Karpas-422 (cell line): ENCODE data around the gene STMN1. TPM values are rescaled to one million over a fixed set of nuclear protein-coding genes. Genes with fewer than 3 reads are reported as not detected.

ENCODE experiments used
- DNase-seq: peaks from one replicate; pipeline ENCODE4 v3.0.0-alpha.2; 2015
- H2AFZ ChIP-seq: fragments of 200-600 bp; sonication (generic); 2 replicates; pipeline ENCODE4 v1.6.1; 2014; ENCODE audit warnings: antibody characterized with exemption, low read length, mixed read lengths
- H3K27ac ChIP-seq: fragments of 200-600 bp; sonication (generic); 2 replicates; pipeline ENCODE4 v1.5.1; 2014; ENCODE audit warnings: mild to moderate bottlenecking, low read length, moderate library complexity
- H3K27me3 ChIP-seq: fragments of 200-600 bp; sonication (generic); 2 replicates; pipeline ENCODE4 v1.6.1; 2014; ENCODE audit warnings: low read length, mixed read lengths
- H3K36me3 ChIP-seq: fragments of 200-600 bp; sonication (generic); 2 replicates; pipeline ENCODE4 v1.6.1; 2014; ENCODE audit warnings: low read length, mixed read lengths; ENCODE audit not compliant: insufficient read depth
- H3K4me1 ChIP-seq: fragments of 200-600 bp; sonication (generic); 2 replicates; pipeline ENCODE4 v1.6.1; 2014; ENCODE audit warnings: mild to moderate bottlenecking, low read length, mixed read lengths
- H3K4me2 ChIP-seq: fragments of 200-600 bp; sonication (generic); 2 replicates; pipeline ENCODE4 v1.6.1; 2014; ENCODE audit warnings: low read length, low read depth, mild to moderate bottlenecking; ENCODE audit not compliant: poor library complexity, severe bottlenecking
- H3K4me3 ChIP-seq: fragments of 200-600 bp; sonication (generic); 2 replicates; pipeline ENCODE4 v1.5.1; 2014; ENCODE audit warnings: mild to moderate bottlenecking, antibody characterized with exemption, low read length, mixed read lengths
- H3K79me2 ChIP-seq: fragments of 200-600 bp; sonication (generic); 2 replicates; pipeline ENCODE4 v1.6.1; 2014; ENCODE audit warnings: mild to moderate bottlenecking, low read length, mixed read lengths
- H3K9ac ChIP-seq: fragments of 200-600 bp; sonication (generic); 2 replicates; pipeline ENCODE4 v1.6.0; 2014; ENCODE audit warnings: low read length
- H3K9me2 ChIP-seq: fragments of 200-600 bp; sonication (generic), shearing (Covaris generic); replicated peaks from 2 replicates; pipeline ENCODE4 v1.6.0; 2014; ENCODE audit warnings: mild to moderate bottlenecking, low read length, moderate library complexity; ENCODE audit not compliant: insufficient read depth
- H3K9me3 ChIP-seq: fragments of 300-700, 200-600 bp; sonication (generic); 2 replicates; pipeline ENCODE4 v1.6.1; 2014; ENCODE audit warnings: low read length, mixed read lengths
- H4K20me1 ChIP-seq: fragments of 200-600 bp; sonication (generic); 2 replicates; pipeline ENCODE4 v1.6.1; 2014; ENCODE audit warnings: mild to moderate bottlenecking, antibody characterized with exemption, low read length, low read depth; ENCODE audit not compliant: insufficient read depth
- total RNA-seq: library from RNA; depleted of rRNA; stranded (reverse); fragments of >200 nt; shearing (Covaris generic); gene quantifications from 2 replicates; pipeline ENCODE4 v1.2.3, GENCODE V29; 2014; ENCODE audit warnings: low replicate concordance

Gene STMN1
- total RNA-seq, 1 experiment from 2014 or later: 173 TPM

- Histone ChIP-seq H2AFZ (no peak overlapping the region), H3K9me2 (no peaks in the 10 kb centered on the region), H3K4me3 (no peak overlapping the region), H3K27me3 (no peaks in the 10 kb centered on the region), H3K9ac (no peak overlapping the region), H3K4me2 (no peak overlapping the region), H3K79me2 (0 out of 2 replicates have a peak, but pooled peaks cover under 1% of the 10 kb centered on the region), H4K20me1 (no peaks in the 10 kb centered on the region), H3K9me3 (no peaks in the 10 kb centered on the region), H3K4me1 (0 out of 2 replicates have a peak, but pooled peaks cover 5% of the 10 kb centered on the region), H3K27ac (no peak overlapping the region), H3K36me3 (peaks cover 20% of the 10 kb centered on the region)
- peak; percentile 96 for DNase-seq
These were observed 10.7 kb downstream of the STMN1 start for GRCh38 chr1:25895365-25895990.

DNA sequence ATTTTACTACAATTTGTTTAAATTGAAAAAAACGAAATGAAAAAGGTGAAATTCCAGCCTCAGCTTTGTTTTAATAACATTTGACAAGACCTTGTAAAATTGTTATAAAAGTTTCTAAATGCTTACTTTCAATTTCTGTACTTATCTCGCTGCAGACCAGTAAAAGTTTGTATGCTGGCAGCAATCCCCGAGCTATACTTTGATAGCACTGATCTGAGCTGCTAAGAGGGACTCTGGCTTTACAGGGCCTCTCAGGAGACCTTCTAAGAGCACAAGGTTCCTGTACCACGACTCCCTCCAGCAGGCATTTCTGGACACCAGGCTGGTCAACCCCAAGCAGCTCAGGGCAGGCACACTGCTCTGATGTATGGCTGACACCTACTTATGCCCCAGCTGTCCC, 13.1 kb downstream of the STMN1 start:
- no peaks in the 10 kb centered on the region for H4K20me1 ChIP-seq

GRCh38 chr1:25891606-25892005, 14.6 kb downstream of the STMN1 start:
- no peaks in the 10 kb centered on the region for H3K9me2 ChIP-seq
- DNase-seq: no peak
- no peaks in the 10 kb centered on the region for H3K27me3 ChIP-seq
- no peaks in the 10 kb centered on the region for H3K9me3 ChIP-seq
- no peaks in the 10 kb centered on the region for H4K20me1 ChIP-seq
- no peak overlapping the region for H3K27ac ChIP-seq
- no peak overlapping the region for H3K9ac ChIP-seq
- H3K79me2 ChIP-seq: no peaks in the 10 kb centered on the region
- no peak overlapping the region for H2AFZ ChIP-seq
- H3K4me3 ChIP-seq: no peak overlapping the region
- no peak overlapping the region for H3K4me2 ChIP-seq
- H3K4me1 ChIP-seq: 0 out of 2 replicates have a peak, but pooled peaks cover 5% of the 10 kb centered on the region
- H3K36me3 ChIP-seq: 0 out of 2 replicates have a peak, but pooled peaks cover 3% of the 10 kb centered on the region

More for the DNA sequence above, 13.1 kb downstream of the STMN1 start:
- no peak for DNase-seq
- no peaks in the 10 kb centered on the region for H3K9me3 ChIP-seq
- H3K4me1 ChIP-seq: 0 out of 2 replicates have a peak, but pooled peaks cover 5% of the 10 kb centered on the region
- H3K79me2 ChIP-seq: no peaks in the 10 kb centered on the region
- no peaks in the 10 kb centered on the region for H3K9me2 ChIP-seq
- no peak overlapping the region for H3K4me3 ChIP-seq
- no peaks in the 10 kb centered on the region for H3K27me3 ChIP-seq
- H3K36me3 ChIP-seq: 0 out of 2 replicates have a peak, but pooled peaks cover 3% of the 10 kb centered on the region
- H3K4me2 ChIP-seq: no peak overlapping the region
- H2AFZ ChIP-seq: no peak overlapping the region
- no peak overlapping the region for H3K9ac ChIP-seq
- no peak overlapping the region for H3K27ac ChIP-seq

DNA sequence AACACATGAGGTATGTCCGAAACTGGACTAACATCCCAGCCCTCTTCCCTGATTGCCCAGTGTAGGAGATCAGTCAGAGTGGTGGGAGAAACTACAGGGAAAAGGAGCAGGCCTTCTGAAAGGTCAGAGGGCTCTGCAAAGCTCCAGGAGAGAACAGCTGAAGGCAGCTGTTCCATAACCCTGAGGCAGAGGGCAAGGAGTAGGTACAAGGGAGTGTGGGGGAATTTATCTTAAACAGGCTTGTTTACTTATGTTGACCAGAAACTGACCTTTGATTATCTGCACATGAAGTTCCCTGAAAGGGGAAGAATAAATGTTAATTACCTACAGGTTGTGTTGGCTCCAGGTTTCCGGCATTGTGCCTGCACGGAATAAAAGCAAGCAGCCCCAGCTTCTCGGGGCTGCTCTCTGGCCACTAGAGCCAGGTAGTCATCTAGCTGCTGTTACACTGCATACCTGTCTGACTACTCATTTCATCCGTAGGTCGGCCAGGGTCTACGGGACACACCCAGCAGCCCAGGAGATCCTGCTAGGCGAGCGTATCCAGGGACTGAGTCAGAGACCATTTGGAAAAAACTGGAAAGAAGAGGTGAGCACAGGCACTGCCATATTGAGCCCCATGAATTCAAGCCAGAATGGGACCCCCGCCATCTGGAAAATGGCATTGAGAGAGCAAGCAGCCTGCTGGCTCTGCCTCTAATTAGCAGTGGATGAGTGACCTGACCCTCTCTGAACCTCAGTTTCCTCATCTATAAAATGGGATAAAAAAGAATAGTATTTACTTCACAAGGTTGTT, 15.8 kb downstream of the STMN1 start:
- Histone ChIP-seq H3K27ac (no peak overlapping the region), H3K4me2 (no peak overlapping the region), H4K20me1 (no peaks in the 10 kb centered on the region), H3K9me2 (no peaks in the 10 kb centered on the region), H3K27me3 (no peaks in the 10 kb centered on the region), H3K4me3 (no peak overlapping the region), H3K9ac (no peak overlapping the region), H3K9me3 (no peaks in the 10 kb centered on the region), H2AFZ (no peak overlapping the region), H3K79me2 (no peaks in the 10 kb centered on the region), H3K4me1 (no peaks in the 10 kb centered on the region), H3K36me3 (0 out of 2 replicates have a peak, but pooled peaks cover 3% of the 10 kb centered on the region)
- DNase-seq: no peak

DNA sequence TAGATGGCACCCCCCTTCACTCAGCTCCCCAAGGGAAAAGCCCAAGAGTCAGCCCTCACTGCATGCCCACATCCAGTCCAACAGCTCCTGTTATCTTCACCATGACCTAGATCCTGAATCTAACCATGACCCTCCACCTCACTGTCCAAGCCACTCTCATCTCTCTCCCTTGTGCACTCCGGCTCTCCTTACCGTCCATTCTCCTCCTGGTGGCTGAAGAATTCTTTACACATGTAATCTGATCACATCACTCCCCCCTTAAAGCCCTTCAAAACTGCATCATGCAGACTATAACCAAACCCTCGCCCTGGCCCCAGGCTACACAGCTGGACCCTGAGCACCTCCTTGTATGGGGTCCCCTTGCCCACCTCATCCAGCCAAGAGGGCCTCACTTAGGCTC, 16.7 kb downstream of the STMN1 start:
- H3K9me2 ChIP-seq: no peaks in the 10 kb centered on the region
- H4K20me1 ChIP-seq: no peaks in the 10 kb centered on the region
- 0 out of 2 replicates have a peak, but pooled peaks cover 3% of the 10 kb centered on the region for H3K36me3 ChIP-seq
- no peak overlapping the region for H3K9ac ChIP-seq
- H2AFZ ChIP-seq: no peak overlapping the region
- H3K27me3 ChIP-seq: no peaks in the 10 kb centered on the region
- H3K4me2 ChIP-seq: no peak overlapping the region
- H3K79me2 ChIP-seq: no peaks in the 10 kb centered on the region
- DNase-seq: no peak
- no peak overlapping the region for H3K4me3 ChIP-seq
- H3K4me1 ChIP-seq: no peaks in the 10 kb centered on the region
- H3K27ac ChIP-seq: no peak overlapping the region
- no peaks in the 10 kb centered on the region for H3K9me3 ChIP-seq

DNA sequence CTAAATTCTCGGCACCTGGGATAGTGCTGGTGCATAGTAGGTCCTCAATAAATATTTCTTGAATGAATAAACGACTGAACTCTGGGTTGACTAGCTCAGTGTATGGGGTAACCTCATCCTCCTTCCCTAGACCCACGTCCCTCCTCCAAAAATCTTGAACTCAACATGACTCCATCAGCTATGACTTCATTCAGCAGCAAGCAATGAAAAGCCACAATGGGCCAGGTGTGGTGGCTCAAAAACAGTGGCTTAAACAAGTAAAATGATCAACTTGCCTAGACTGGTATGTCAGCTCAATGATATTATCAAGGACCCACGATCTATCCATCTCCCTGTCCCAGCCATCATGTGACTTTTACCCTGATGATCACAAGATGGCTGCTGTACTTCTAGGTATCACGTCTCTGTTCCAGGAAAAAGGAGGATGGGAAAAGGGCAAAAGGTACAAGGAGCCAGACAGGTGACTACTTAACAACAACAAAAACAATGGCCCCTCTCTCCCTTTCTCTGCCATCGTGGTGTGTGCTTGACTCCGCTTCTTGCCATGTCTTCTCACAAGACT, 17.7 kb downstream of the STMN1 start:
- Histone ChIP-seq H3K27me3 (no peaks in the 10 kb centered on the region), H3K27ac (no peak overlapping the region), H3K9me3 (no peaks in the 10 kb centered on the region), H3K9me2 (no peaks in the 10 kb centered on the region), H3K4me2 (no peak overlapping the region), H3K9ac (no peak overlapping the region), H3K4me3 (no peak overlapping the region), H3K36me3 (no peaks in the 10 kb centered on the region), H3K4me1 (no peaks in the 10 kb centered on the region), H3K79me2 (no peaks in the 10 kb centered on the region), H2AFZ (no peak overlapping the region), H4K20me1 (no peaks in the 10 kb centered on the region)
- no peak for DNase-seq

DNA sequence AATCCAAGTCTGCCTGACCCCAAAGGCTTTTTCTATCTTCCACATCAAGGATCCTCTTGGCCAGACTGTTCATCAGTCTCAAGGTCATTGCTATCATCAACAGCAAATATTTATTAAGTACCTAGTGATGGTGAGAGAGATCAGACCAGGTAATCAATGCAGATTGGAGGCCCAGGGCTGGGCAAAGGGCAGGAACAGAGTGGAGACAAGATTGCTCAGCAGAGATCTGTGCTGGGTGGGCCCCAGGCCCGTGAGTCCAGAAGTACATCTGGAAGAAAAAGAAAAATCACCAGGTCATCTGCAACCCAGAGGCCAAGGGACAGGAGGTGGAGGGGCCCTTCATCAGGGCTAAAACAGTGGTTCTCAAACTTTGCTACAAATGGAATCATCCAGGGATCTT, 20.6 kb downstream of the STMN1 start:
- Histone ChIP-seq H4K20me1 (no peaks in the 10 kb centered on the region), H3K4me2 (no peak overlapping the region), H3K4me3 (no peak overlapping the region), H3K9ac (no peak overlapping the region), H3K27ac (no peak overlapping the region), H2AFZ (no peak overlapping the region), H3K9me2 (no peaks in the 10 kb centered on the region), H3K36me3 (no peaks in the 10 kb centered on the region), H3K79me2 (no peaks in the 10 kb centered on the region), H3K27me3 (no peaks in the 10 kb centered on the region), H3K9me3 (no peaks in the 10 kb centered on the region), H3K4me1 (no peaks in the 10 kb centered on the region)
- no peak for DNase-seq

GRCh38 chr1:25881266-25881665, 25.0 kb downstream of the STMN1 start:
- no peaks in the 10 kb centered on the region for H3K36me3 ChIP-seq
- H3K9ac ChIP-seq: no peak overlapping the region
- H3K4me3 ChIP-seq: no peak overlapping the region
- H4K20me1 ChIP-seq: no peaks in the 10 kb centered on the region
- H3K27ac ChIP-seq: no peak overlapping the region
- no peak for DNase-seq
- H3K27me3 ChIP-seq: no peaks in the 10 kb centered on the region
- no peaks in the 10 kb centered on the region for H3K79me2 ChIP-seq
- no peak overlapping the region for H3K4me2 ChIP-seq
- no peak overlapping the region for H2AFZ ChIP-seq
- no peaks in the 10 kb centered on the region; the same call in 1 of the 2 replicates for H3K4me1 ChIP-seq
- no peaks in the 10 kb centered on the region for H3K9me2 ChIP-seq
- H3K9me3 ChIP-seq: no peaks in the 10 kb centered on the region
